Measurements from ENCODE around the gene PLCB1.

PLCB1 gene

DNA sequence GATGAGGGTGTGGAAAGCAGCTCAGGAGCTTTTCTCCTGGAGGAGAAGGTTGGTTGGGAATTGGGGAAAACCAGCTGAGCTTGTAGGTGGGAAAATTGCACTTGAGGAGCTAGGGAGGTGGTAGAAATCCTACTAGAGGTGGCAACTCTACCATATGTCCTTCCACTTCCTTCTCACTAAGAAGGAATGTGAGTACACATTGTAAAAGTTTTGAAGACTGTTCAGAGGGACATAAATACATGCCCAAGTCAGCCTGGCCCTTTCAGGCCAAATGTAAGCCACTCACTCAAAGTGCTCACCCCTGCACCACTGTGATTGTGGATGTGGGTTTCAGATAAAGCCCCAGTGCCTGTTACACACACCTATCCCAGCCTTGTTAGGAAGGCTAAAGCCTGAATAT, 646.3 kb downstream of the PLCB1 start:
- DNase-seq (ENCODE audit: low read depth, low spot score): no peak
- no peak overlapping the region for H3K4me3 ChIP-seq (ENCODE audit: low read depth, low read length)
- in situ Hi-C loops (cut with HindIII; ENCODE audit: low sequenced_read_pairs): no loop called here
- TF ChIP-seq, protein P1, sequence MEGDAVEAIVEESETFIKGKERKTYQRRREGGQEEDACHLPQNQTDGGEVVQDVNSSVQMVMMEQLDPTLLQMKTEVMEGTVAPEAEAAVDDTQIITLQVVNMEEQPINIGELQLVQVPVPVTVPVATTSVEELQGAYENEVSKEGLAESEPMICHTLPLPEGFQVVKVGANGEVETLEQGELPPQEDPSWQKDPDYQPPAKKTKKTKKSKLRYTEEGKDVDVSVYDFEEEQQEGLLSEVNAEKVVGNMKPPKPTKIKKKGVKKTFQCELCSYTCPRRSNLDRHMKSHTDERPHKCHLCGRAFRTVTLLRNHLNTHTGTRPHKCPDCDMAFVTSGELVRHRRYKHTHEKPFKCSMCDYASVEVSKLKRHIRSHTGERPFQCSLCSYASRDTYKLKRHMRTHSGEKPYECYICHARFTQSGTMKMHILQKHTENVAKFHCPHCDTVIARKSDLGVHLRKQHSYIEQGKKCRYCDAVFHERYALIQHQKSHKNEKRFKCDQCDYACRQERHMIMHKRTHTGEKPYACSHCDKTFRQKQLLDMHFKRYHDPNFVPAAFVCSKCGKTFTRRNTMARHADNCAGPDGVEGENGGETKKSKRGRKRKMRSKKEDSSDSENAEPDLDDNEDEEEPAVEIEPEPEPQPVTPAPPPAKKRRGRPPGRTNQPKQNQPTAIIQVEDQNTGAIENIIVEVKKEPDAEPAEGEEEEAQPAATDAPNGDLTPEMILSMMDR (IDR thresholded peaks at IDR 0.05; ENCODE audit: low read depth, low read length): no peak

DNA sequence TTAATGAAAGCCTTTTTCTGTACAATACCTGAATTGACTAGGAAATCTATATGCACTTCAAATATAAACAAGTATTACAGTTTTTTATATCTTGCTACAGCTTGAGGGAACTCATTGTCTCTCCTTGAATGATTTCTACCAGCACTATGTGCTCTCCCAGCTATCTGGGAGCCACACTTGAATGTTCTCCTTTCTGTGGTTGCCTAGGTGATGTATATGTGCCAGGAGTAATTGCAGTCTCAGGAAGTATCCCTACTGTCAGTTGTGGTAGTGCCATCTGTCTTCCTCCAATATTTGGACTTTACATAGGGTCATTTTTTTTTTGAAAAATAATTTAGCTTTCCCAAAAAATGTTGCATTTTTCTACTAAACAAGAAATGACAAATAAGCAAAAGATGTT, 648.8 kb downstream of the PLCB1 start:
- no peak for DNase-seq (ENCODE audit: low read depth, low spot score)
- H3K4me3 ChIP-seq (ENCODE audit: low read depth, low read length): no peak overlapping the region
- TF ChIP-seq, protein P1 (IDR thresholded peaks at IDR 0.05; ENCODE audit: low read depth, low read length): no peak
- in situ Hi-C loops (cut with HindIII; ENCODE audit: low sequenced_read_pairs): no loop called here

DNA sequence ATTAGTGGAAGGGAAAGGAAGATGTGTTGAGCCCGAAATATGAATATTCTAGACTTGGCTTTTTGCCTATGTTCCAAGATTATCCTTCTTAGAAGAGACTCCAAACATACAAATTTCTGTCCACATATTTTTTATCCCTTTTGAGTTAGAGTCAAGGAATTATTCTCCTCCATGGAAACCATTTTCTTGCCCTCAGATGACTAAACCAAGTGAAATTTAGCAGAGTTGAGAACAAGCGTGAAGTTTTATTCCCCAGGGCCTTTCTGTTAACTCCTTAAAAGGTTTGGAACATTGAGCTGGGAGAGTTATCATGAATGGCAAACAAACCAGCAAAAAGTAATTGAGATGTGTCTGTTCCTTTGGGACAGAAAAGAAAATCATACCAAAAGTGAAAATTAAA, 650.7 kb downstream of the PLCB1 start:
- TF ChIP-seq, protein P1 (IDR thresholded peaks at IDR 0.05; ENCODE audit: low read depth, low read length): no peak
- H3K4me3 ChIP-seq (ENCODE audit: low read depth, low read length): no peak overlapping the region
- in situ Hi-C loops (cut with HindIII; ENCODE audit: low sequenced_read_pairs): no loop called here
- peak; percentile 58 for DNase-seq (ENCODE audit: low read depth, low spot score)

DNA sequence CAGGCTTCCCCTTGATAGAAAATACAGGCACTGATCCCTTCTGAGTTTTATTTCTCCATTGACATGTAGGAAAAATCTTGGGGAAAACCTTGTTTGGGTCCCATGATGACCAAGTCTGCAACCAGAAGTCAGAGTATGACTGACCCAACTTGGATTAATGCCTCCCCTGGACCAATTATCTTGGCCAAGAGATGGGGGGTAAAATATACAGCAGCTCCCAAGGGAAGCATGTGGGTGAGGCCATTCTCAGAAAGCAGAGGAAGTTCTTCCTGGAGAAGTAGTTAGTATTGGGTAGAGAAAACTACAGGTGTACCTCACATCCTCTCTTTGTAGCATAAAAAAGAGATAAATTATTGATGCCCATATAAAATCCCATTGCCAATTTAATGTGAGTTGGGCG, 651.7 kb downstream of the PLCB1 start:
- H3K4me3 ChIP-seq (ENCODE audit: low read depth, low read length): no peak overlapping the region
- DNase-seq (ENCODE audit: low read depth, low spot score): no peak
- TF ChIP-seq, protein P1 (IDR thresholded peaks at IDR 0.05; ENCODE audit: low read depth, low read length): no peak
- in situ Hi-C loops (cut with HindIII; ENCODE audit: low sequenced_read_pairs): no loop called here

DNA sequence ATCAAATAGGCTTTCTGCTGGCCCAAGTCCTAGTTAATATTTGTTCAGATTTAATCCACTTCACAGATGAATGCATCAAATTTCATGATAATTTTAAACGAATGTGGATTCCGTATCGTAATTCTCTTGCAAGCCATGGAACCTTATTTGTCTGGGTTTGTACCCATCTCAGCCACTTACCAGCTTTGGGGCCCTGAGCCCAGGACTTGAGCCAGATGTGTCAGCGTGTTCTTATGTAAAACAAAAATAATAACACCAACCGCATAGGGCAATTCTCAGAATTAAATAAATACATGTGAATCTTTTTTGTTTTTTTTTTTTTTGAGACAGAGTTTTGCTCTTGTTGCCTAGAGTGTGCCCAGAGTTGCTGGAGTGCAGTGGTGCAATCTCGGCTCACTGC, 654.3 kb downstream of the PLCB1 start:
- TF ChIP-seq, protein P1 (IDR thresholded peaks at IDR 0.05; ENCODE audit: low read depth, low read length): no peak
- no peak for DNase-seq (ENCODE audit: low read depth, low spot score)
- in situ Hi-C loops (cut with HindIII; ENCODE audit: low sequenced_read_pairs): no loop called here
- H3K4me3 ChIP-seq (ENCODE audit: low read depth, low read length): no peak overlapping the region

DNA sequence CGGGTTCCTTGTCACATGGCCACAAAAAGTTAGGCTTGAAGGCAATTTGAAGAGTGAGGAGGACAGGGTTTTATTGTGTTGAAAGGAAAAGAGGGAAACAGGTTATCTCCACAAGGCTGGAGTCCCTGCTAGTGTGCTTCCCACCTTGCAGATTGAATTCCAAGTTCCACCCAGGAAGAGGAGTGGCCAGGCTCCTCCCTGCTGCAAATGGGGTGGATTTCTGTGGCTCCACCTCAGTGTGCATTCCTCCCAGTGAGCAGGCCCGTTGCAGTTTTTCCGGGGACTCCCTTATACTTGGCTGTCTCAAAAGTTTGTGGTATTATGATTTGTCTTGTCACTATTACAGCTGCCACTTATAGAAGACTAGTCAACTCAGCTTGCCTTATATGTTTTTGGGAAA, 655.0 kb downstream of the PLCB1 start:
- TF ChIP-seq, protein P1 (IDR thresholded peaks at IDR 0.05; ENCODE audit: low read depth, low read length): no peak
- in situ Hi-C loops (cut with HindIII; ENCODE audit: low sequenced_read_pairs): no loop called here
- DNase-seq (ENCODE audit: low read depth, low spot score): no peak
- H3K4me3 ChIP-seq (ENCODE audit: low read depth, low read length): no peak overlapping the region

DNA sequence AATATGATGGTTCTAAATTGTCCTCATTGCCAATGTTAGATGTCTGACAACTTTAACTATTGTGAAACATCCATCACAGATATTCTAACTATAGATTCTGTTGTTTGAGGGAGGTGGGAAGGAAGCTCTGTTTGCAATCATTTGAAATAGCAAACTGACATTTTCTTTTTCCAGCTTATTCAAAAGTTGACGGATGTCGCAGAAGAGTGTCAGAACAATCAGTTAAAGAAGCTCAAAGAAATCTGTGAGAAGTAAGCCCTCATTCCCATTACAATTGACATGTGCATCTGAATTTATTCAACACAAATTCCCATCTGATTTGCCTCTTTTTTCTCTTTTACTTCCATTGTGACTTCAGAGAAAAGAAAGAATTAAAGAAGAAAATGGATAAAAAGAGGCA, 656.2 kb downstream of the PLCB1 start:
- H3K4me3 ChIP-seq (ENCODE audit: low read depth, low read length): no peak overlapping the region
- DNase-seq (ENCODE audit: low read depth, low spot score): no peak
- in situ Hi-C loops (cut with HindIII; ENCODE audit: low sequenced_read_pairs): no loop called here
- TF ChIP-seq, protein P1 (IDR thresholded peaks at IDR 0.05; ENCODE audit: low read depth, low read length): no peak

All from astrocyte of the spinal cord (primary cell).